DOHH2 (cell line): ENCODE measurements around the gene CDK5.

ENCODE experiments used
- H3F3A ChIP-seq: fragments of 200-600 bp; sonication (generic), shearing (Covaris generic); 2 replicates; pipeline ENCODE4 v1.6.0; 2016; ENCODE audit warnings: antibody characterized with exemption, mild to moderate bottlenecking; ENCODE audit not compliant: control insufficient read depth, insufficient read depth
- H3K27ac ChIP-seq: fragments of 200-600 bp; sonication (generic); 2 replicates; pipeline ENCODE4 v1.5.1; 2014; ENCODE audit warnings: low read depth, mild to moderate bottlenecking, low read length, moderate library complexity
- H3K27me3 ChIP-seq: fragments of 200-600 bp; sonication (generic); 2 replicates; pipeline ENCODE4 v1.6.1; 2014; ENCODE audit warnings: mild to moderate bottlenecking, low read length, mixed read lengths; ENCODE audit not compliant: control insufficient read depth
- H3K36me3 ChIP-seq: fragments of 200-600 bp; sonication (generic); 2 replicates; pipeline ENCODE4 v1.6.1; 2014; ENCODE audit warnings: mild to moderate bottlenecking, low read length, moderate library complexity, mixed read lengths; ENCODE audit not compliant: control insufficient read depth
- H3K4me1 ChIP-seq: fragments of 200-600 bp; sonication (generic); 2 replicates; pipeline ENCODE4 v1.6.1; 2014; ENCODE audit warnings: mild to moderate bottlenecking, low read length, mixed read lengths; ENCODE audit not compliant: control insufficient read depth
- H3K4me2 ChIP-seq: fragments of 200-600 bp; sonication (generic); 2 replicates; pipeline ENCODE4 v1.6.0; 2014; ENCODE audit warnings: mild to moderate bottlenecking, low read length, moderate library complexity
- H3K4me3 ChIP-seq: fragments of 200-600 bp; sonication (generic); 2 replicates; pipeline ENCODE4 v1.5.1; 2014; ENCODE audit warnings: mild to moderate bottlenecking, low read length, mixed read lengths
- H3K79me2 ChIP-seq: fragments of 200-600 bp; sonication (generic); 2 replicates; pipeline ENCODE4 v1.6.1; 2014; ENCODE audit warnings: mild to moderate bottlenecking, low read length, mixed read lengths; ENCODE audit not compliant: control insufficient read depth
- H3K9me2 ChIP-seq: fragments of 200-600 bp; sonication (generic); replicated peaks from 2 replicates; pipeline ENCODE4 v1.6.1; 2014; ENCODE audit warnings: mild to moderate bottlenecking, low read length, mixed read lengths; ENCODE audit not compliant: control insufficient read depth
- H3K9me3 ChIP-seq: fragments of 200-600 bp; sonication (generic); 2 replicates; pipeline ENCODE4 v1.6.1; 2014; ENCODE audit warnings: antibody characterized with exemption, low read length, mixed read lengths; ENCODE audit not compliant: control insufficient read depth, insufficient read depth
- H4K20me1 ChIP-seq: fragments of 200-600 bp; sonication (generic); 2 replicates; pipeline ENCODE4 v1.6.0; 2014; ENCODE audit warnings: low read depth, mild to moderate bottlenecking, antibody characterized with exemption, low read length, moderate library complexity; ENCODE audit not compliant: control insufficient read depth, insufficient read depth
- CTCF ChIP-seq: fragments of 200-600 bp; sonication (generic); IDR thresholded peaks from one replicate; pipeline ENCODE4 v1.5.1; 2014; ENCODE audit warnings: antibody characterized with exemption, mild to moderate bottlenecking, low read depth, low read length; ENCODE audit not compliant: poor library complexity, severe bottlenecking
- EZH2phosphoT487 ChIP-seq: fragments of 200-600 bp; sonication (generic); IDR thresholded peaks from 2 replicates; pipeline ENCODE4 v1.6.1; 2017; ENCODE audit warnings: borderline replicate concordance, mild to moderate bottlenecking, antibody characterized with exemption, low read length, moderate library complexity, mixed read lengths

Gene CDK5

DNA sequence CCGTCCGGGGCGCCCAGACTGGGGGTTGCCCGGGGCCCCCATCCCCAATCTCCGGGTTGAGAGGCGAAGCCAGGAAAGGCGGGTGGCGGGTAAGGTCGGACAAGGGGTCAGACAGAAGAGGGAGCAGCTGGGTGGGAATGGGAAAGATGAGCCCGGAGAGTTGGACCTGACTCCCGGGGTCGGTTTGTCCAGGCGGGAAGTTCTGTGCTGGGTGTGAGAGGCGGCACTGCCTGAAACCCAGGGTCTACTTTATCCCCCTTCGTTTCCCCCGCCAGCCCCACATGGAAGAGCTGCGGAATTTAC, 2.4 kb upstream of the CDK5 start:
- H3K79me2 ChIP-seq = peaks cover 30% of the 10 kb centered on the region
- peaks cover 7% of the 10 kb centered on the region for H3F3A ChIP-seq
- TF ChIP-seq EZH2phosphoT487 = no peak
- no peak for TF ChIP-seq CTCF
- peaks cover 29% of the 10 kb centered on the region for H3K36me3 ChIP-seq
- no peaks in the 10 kb centered on the region for H3K9me3 ChIP-seq
- H3K4me2 ChIP-seq = peak overlapping the region; percentile 97
- H3K27ac ChIP-seq = peak overlapping the region; percentile 61
- H3K4me1 ChIP-seq = peaks cover 31% of the 10 kb centered on the region
- peaks cover 7% of the 10 kb centered on the region; the same call in 1 of the 2 replicates for H4K20me1 ChIP-seq
- H3K9me2 ChIP-seq = no peaks in the 10 kb centered on the region
- H3K27me3 ChIP-seq = no peaks in the 10 kb centered on the region
- peak overlapping the region; percentile 89 for H3K4me3 ChIP-seq

DNA sequence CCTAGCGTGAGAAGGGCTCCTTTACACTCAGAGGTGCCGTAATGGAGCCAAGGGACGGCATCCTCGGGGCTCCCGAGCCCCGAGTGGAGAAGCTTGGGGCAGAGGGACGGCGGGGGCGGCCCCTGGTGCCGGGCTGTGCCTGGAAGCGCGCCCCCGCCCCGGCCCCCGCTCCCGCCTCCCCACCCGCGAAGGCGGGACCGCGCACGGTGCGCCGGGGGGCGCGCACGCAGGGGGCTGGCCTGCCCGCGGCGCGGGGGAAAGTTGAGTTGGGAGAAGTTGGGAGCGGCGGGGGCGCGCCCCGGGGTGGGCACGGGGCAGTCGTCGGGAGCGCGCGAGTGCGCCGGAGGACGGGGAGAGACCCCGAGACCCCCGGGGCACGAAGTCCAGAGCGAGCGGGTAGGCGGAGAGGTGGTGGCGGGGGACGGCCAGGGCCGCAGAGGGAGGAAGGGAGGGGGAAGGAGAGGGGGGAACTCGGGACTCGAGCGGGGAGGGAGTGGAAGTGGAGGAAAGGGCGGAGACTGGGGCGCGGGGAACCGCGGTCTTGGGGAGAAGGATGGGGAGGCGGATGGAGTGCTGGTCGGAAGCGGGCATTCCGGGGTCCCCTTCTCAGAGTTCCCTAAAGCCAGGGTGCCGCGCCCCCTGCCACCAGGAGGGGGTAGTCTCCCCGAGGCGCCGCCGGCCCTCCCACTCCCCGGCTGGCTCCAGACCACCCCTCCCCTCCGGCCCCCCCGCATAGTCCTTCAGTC, 1.8 kb upstream of the CDK5 start, which contains the start of gene SLC4A2:
SLC4A2 (plus strand) TSS at position 223 of the 746 bp plus-strand sequence. CDS start 2,399 bp downstream, outside the sequence.
- TF ChIP-seq EZH2phosphoT487 = no peak
- TF ChIP-seq CTCF = peak; percentile 57
- Histone ChIP-seq H3K4me3 (peak within 1 kb of the TSS; percentile 89), H4K20me1 (peaks cover 7% of the 10 kb centered on the region; the same call in 1 of the 2 replicates), H3K4me2 (peak within 1 kb of the TSS; percentile 97), H3K27me3 (no peaks in the 10 kb centered on the region), H3K36me3 (peaks cover 24% of the 10 kb centered on the region), H3K9me3 (no peaks in the 10 kb centered on the region), H3K9me2 (no peaks in the 10 kb centered on the region), H3F3A (peaks cover 7% of the 10 kb centered on the region), H3K79me2 (peaks cover 30% of the 10 kb centered on the region), H3K4me1 (peaks cover 31% of the 10 kb centered on the region), H3K27ac (peak within 1 kb of the TSS; percentile 61)

- Histone ChIP-seq H3K79me2 (peaks cover 30% of the 10 kb centered on the region), H3K9me2 (no peaks in the 10 kb centered on the region), H3F3A (peaks cover 7% of the 10 kb centered on the region), H4K20me1 (peaks cover 7% of the 10 kb centered on the region; the same call in 1 of the 2 replicates), H3K27me3 (no peaks in the 10 kb centered on the region), H3K4me3 (peak overlapping the region; percentile 89), H3K27ac (peak overlapping the region; percentile 61), H3K4me2 (peak overlapping the region; percentile 97), H3K36me3 (peaks cover 20% of the 10 kb centered on the region), H3K9me3 (no peaks in the 10 kb centered on the region), H3K4me1 (peaks cover 31% of the 10 kb centered on the region)
- TF ChIP-seq CTCF (no peak), EZH2phosphoT487 (no peak)
These were observed 1.2 kb upstream of the CDK5 start for GRCh38 chr7:151058781-151059366.
